Gastrocnemius medialis (tissue), 4 donors: ENCODE results near the gene PI16. TPM values are rescaled to one million over a fixed set of nuclear protein-coding genes. Genes with fewer than 3 reads are reported as not detected.
"Not testable (repeated sequence)": the region's sequence is repeated elsewhere in the genome, so short reads cannot be mapped to it uniquely, and the experiment has no call there.

Experiments used
- ATAC-seq, 2 donors: fragments of 150-250 bp; one replicate each; pipeline ENCODE4 v1.9.1; 2016
- DNase-seq, 2 donors: peaks; one replicate each; pipeline ENCODE4 v3.0.0-alpha.2; 2019
- H3K27ac ChIP-seq, 4 donors: fragments of 200-600 bp; sonication (generic); 1 replicate in 1 of 4; 2 replicates in 3 of 4; pipeline ENCODE4 v1.5.1; 2016 to 2018; ENCODE audit warnings: mild to moderate bottlenecking in 2 of 4, moderate library complexity in 1 of 4
- H3K27me3 ChIP-seq, 3 donors: fragments of 200-600 bp; sonication (generic) in 2 of 3; 1 replicate in 1 of 3; 2 replicates in 2 of 3; pipeline versions ENCODE4 v1.5.1 to v1.6.0; 2016 to 2019; ENCODE audit warnings: mild to moderate bottlenecking in 1 of 3, moderate library complexity in 1 of 3
- H3K36me3 ChIP-seq, 2 donors: fragments of 200-600 bp; sonication (generic) in 1 of 2; one replicate each; pipeline ENCODE4 v1.5.1; 2017 to 2018
- H3K4me1 ChIP-seq, 2 donors: fragments of 200-600 bp; sonication (generic) in 1 of 2; one replicate each; pipeline ENCODE4 v1.5.1; 2016 to 2017; ENCODE audit warnings: mild to moderate bottlenecking in 2 of 2
- H3K4me3 ChIP-seq, 4 donors: fragments of 200-600 bp; sonication (generic) in 3 of 4; 1 replicate in 1 of 4; 2 replicates in 3 of 4; pipeline ENCODE4 v1.5.1; 2016 to 2019; ENCODE audit warnings: mild to moderate bottlenecking in 2 of 4
- H3K9me3 ChIP-seq, 3 donors: fragments of 200-600 bp; sonication (generic) in 2 of 3; 1 replicate in 1 of 3; 2 replicates in 2 of 3; pipeline ENCODE4 v1.5.1; 2016 to 2019
- POLR2A ChIP-seq, 2 donors: fragments of 450-650 bp; IDR thresholded peaks; one replicate each; pipeline ENCODE4 v1.6.1; 2017; ENCODE audit warnings: antibody characterized with exemption in 2 of 2, mild to moderate bottlenecking in 2 of 2, moderate library complexity in 2 of 2
- in situ Hi-C, 4 donors: fragments of 200-750 bp; cut with MboI; loops; one replicate each; pipeline versions ENCODE4 v1.15.0 to v1.8.0; 2017; ENCODE audit warnings: low sequenced_read_pairs in 4 of 4
- intact Hi-C: fragments of 100-400 bp; cut with DNase I; formaldehyde crosslinking; loops from one replicate; pipeline ENCODE4 v1.15.1; 2023; ENCODE audit warnings: low total_unique reads
- total RNA-seq, 4 donors: library from RNA; depleted of rRNA; stranded (reverse); fragments of >200 nt; gene quantifications; one replicate each; pipeline versions ENCODE4 v1.1.0 to v1.2.3, GENCODE V29; 2016
- TF ChIP-seq, protein P1 (sequence below), 5 experiments: fragments of 450-650 bp in 3 of 5; fragments of 200-600 bp in 2 of 5; sonication (generic) in 2 of 5; IDR thresholded peaks in 4 of 5; conservative IDR thresholded peaks in 1 of 5; 1 replicate in 4 of 5; 2 replicates in 1 of 5; pipeline ENCODE4 v1.5.1; 2016 to 2019; ENCODE audit warnings: antibody characterized with exemption in 5 of 5, mild to moderate bottlenecking in 3 of 5, moderate library complexity in 3 of 5

The PI16 gene
- total RNA-seq, 4 donors from 2014 or later: 0.87 to 3.2 (median 2.5) TPM

DNA sequence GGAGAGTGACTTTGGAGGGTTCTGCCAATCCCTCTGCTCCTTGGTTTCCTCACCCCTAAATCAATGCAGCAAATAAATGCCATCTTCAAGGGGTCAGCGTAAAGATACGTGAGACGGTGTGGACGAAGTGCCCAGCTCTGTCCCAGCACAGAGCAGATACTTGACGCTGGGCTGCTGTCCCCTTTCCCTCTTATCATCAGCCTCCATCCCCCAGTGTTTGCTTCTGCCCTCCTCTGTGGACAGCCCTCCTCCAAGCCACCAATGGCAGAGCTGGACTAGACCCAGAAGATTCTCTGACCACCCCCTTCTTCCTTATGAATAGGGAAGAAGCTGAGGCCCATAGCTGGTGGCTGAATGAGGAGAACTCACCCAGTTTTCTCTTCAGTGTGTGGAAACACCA lies 17.7 kb upstream of the PI16 start:
- no peak overlapping the region for H3K4me3 ChIP-seq
- no peak overlapping the region for H3K27ac ChIP-seq
- no peak for ATAC-seq
- H3K27me3 ChIP-seq: no peaks in the 10 kb centered on the region
- no peak for DNase-seq
- H3K4me1 ChIP-seq: no peaks in the 10 kb centered on the region
- intact Hi-C loops: no loop called here
- TF ChIP-seq, protein P1, sequence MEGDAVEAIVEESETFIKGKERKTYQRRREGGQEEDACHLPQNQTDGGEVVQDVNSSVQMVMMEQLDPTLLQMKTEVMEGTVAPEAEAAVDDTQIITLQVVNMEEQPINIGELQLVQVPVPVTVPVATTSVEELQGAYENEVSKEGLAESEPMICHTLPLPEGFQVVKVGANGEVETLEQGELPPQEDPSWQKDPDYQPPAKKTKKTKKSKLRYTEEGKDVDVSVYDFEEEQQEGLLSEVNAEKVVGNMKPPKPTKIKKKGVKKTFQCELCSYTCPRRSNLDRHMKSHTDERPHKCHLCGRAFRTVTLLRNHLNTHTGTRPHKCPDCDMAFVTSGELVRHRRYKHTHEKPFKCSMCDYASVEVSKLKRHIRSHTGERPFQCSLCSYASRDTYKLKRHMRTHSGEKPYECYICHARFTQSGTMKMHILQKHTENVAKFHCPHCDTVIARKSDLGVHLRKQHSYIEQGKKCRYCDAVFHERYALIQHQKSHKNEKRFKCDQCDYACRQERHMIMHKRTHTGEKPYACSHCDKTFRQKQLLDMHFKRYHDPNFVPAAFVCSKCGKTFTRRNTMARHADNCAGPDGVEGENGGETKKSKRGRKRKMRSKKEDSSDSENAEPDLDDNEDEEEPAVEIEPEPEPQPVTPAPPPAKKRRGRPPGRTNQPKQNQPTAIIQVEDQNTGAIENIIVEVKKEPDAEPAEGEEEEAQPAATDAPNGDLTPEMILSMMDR (IDR thresholded peaks at IDR 0.05 in 4 of 5, conservative IDR thresholded peaks at IDR 0.05 in 1 of 5): no peak
- TF ChIP-seq POLR2A (IDR thresholded peaks at IDR 0.05): no peak
- no peaks in the 10 kb centered on the region for H3K9me3 ChIP-seq
- in situ Hi-C loops: no loop called here
- H3K36me3 ChIP-seq: no peaks in the 10 kb centered on the region

DNA sequence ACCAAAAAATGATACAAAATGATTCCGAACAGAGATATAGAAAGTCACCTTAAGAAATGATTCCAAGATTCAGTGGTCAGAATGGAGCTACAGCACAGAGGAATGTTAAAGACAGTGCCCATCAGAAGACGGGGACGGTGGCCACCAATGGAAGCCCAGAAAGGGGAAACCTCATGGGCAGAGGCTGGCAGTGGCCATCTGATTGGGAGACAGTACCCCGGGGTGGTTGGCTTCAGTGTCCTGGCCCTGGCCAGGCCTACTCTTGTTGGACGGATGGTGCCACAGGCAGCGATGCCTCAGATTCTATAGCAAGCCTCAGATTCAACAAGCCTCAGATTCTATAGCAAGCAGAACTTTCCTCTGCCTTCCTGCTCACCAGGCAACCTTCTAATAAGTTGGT lies 16.6 kb upstream of the PI16 start:
- Histone ChIP-seq H3K27ac (no peak overlapping the region), H3K4me1 (no peaks in the 10 kb centered on the region), H3K4me3 (no peak overlapping the region), H3K27me3 (no peaks in the 10 kb centered on the region), H3K36me3 (no peaks in the 10 kb centered on the region), H3K9me3 (no peaks in the 10 kb centered on the region)
- TF ChIP-seq POLR2A (IDR thresholded peaks at IDR 0.05): no peak
- TF ChIP-seq, protein P1 (IDR thresholded peaks at IDR 0.05 in 4 of 5, conservative IDR thresholded peaks at IDR 0.05 in 1 of 5): no peak
- in situ Hi-C loops (no loop called here), intact Hi-C loops (no loop called here)
- ATAC-seq: no peak
- no peak for DNase-seq

DNA sequence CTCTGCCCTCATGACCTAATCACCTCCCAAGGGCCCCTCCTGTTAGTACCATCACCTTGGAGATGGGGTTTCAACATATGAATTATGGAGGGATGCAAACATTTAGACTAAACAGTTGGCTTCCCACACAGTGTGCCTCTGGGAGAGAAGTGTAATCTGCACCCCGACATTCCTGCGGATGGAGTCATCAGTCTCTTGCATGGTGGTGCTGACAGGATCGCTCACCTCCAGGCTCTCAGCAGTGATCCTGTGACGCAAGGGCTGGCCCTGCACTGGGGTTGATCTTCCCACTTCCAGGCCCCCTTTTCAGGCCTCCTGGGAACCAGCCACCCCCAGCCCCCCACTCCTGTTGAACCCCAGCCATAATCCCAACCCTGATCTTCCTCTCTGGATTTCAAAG lies 16.0 kb upstream of the PI16 start:
- Histone ChIP-seq H3K27ac (no peak overlapping the region), H3K36me3 (no peaks in the 10 kb centered on the region), H3K27me3 (no peaks in the 10 kb centered on the region), H3K4me3 (no peak overlapping the region), H3K4me1 (no peaks in the 10 kb centered on the region), H3K9me3 (no peaks in the 10 kb centered on the region)
- TF ChIP-seq POLR2A (IDR thresholded peaks at IDR 0.05): no peak
- TF ChIP-seq, protein P1 (IDR thresholded peaks at IDR 0.05 in 4 of 5, conservative IDR thresholded peaks at IDR 0.05 in 1 of 5): no peak
- no peak for DNase-seq
- in situ Hi-C loops (no loop called here), intact Hi-C loops (no loop called here)
- ATAC-seq: no peak

DNA sequence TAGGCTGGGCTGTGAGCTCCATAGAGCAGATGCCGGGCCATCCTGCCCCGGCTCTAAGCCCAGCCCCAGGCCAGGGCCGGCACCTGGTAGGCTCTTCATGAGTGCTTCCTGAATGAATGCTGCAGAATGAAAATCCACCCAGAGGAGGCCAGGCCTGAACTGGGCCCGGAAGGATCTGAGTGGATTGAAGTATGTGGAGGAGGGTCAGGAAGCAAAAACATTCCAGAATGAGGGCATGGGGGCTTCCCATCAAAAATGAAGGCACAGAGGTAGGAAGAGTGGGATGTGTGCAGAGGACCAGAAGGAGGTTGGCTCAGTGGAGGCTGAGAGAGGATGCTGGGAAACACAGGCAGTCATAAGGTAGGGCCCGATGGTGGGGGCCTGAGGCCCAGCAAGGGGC lies 15.5 kb upstream of the PI16 start:
- H3K36me3 ChIP-seq, H3K9me3 ChIP-seq, intact Hi-C loops, DNase-seq, H3K4me1 ChIP-seq, H3K27ac ChIP-seq, in situ Hi-C loops, ATAC-seq, H3K27me3 ChIP-seq, H3K4me3 ChIP-seq: not testable (repeated sequence)

DNA sequence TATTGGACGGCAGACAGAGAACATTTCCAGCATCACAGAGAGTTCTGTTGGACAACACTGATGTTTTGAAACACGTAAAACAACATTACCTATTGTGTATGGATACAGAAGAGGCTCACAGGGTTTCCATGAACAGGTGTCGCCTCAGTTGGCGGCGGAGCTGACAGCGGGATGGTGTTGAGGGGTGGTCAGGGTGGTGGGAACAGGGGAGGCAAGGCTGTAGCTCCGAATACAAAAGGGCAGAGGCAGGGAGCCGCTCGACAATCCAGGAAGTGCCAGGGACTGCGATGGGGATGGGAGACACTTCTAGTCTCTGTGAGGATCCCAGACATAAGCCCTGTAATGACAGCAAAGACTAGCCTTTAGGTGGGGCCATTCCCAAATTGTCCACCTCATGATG lies 14.5 kb upstream of the PI16 start:
- in situ Hi-C loops (no loop called here), intact Hi-C loops (no loop called here)
- DNase-seq (no peak), ATAC-seq (no peak)
- no peak for TF ChIP-seq POLR2A (IDR thresholded peaks at IDR 0.05)
- TF ChIP-seq, protein P1 (IDR thresholded peaks at IDR 0.05 in 4 of 5, conservative IDR thresholded peaks at IDR 0.05 in 1 of 5): no peak
- no peaks in the 10 kb centered on the region for H3K27me3 ChIP-seq
- H3K4me3 ChIP-seq: no peak overlapping the region
- H3K9me3 ChIP-seq: no peaks in the 10 kb centered on the region
- no peak overlapping the region for H3K27ac ChIP-seq
- H3K4me1 ChIP-seq: no peaks in the 10 kb centered on the region
- H3K36me3 ChIP-seq: no peaks in the 10 kb centered on the region

DNA sequence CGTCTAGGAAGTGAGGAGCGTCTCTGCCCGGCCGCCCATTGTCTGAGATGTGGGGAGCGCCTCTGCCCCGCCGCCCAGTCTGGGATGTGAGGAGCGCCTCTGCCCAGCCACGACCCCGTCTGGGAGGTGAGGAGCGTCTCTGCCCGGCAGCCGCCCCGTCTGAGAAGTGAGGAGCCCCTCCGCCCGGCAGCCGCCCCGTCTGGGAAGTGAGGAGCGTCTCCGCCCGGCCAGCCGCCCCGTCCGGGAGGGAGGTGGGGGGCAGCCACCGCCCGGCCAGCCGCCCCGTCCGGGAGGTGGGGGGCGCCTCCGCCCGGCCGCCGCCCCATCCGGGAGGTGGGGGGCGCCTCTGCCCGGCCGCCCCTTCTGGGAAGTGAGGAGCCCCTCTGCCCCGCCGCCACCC lies 13.0 kb upstream of the PI16 start:
- intact Hi-C loops, H3K36me3 ChIP-seq, H3K27me3 ChIP-seq, H3K27ac ChIP-seq, in situ Hi-C loops, ATAC-seq, DNase-seq, H3K4me3 ChIP-seq, H3K9me3 ChIP-seq, H3K4me1 ChIP-seq: not testable (repeated sequence)

DNA sequence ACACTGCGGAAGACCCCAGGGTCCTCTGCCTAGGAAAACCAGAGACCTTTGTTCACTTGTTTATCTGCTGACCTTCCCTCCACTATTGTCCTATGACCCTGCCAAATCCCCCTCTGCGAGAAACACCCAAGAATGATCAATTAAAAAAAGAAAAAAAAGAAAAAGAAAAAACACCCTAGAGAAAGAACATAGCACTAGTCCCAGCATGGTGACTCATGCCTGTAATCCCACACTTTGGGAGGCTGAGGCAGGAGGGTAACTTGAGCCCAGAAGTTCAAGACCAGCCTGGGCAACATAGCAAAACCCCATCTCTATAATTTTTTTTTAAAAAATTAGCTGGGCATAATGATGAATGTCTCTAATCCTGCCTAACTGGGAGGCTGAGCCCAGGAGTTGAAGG lies 12.2 kb upstream of the PI16 start:
- H3K36me3 ChIP-seq, H3K9me3 ChIP-seq, H3K27me3 ChIP-seq, ATAC-seq, H3K4me3 ChIP-seq, H3K4me1 ChIP-seq, DNase-seq, in situ Hi-C loops, intact Hi-C loops, H3K27ac ChIP-seq: not testable (repeated sequence)
